Choroid plexus epithelial cell (primary cell): ENCODE measurements around the gene DDX24.

ENCODE experiments used
- DNase-seq: peaks from one replicate; pipeline ENCODE4 v3.0.0-alpha.2; 2010; ENCODE audit warnings: low read depth
- H3K4me3 ChIP-seq: 2 replicates; pipeline ENCODE4 v1.5.1; 2011; ENCODE audit warnings: low read depth, mild to moderate bottlenecking, control low read depth, low read length, moderate library complexity
- TF ChIP-seq, protein P1 (sequence below): conservative IDR thresholded peaks from 2 replicates; pipeline ENCODE4 v1.5.1; 2011; ENCODE audit warnings: low read depth, mild to moderate bottlenecking, control low read depth, inconsistent platforms, low read length, moderate library complexity

Gene DDX24

DNA sequence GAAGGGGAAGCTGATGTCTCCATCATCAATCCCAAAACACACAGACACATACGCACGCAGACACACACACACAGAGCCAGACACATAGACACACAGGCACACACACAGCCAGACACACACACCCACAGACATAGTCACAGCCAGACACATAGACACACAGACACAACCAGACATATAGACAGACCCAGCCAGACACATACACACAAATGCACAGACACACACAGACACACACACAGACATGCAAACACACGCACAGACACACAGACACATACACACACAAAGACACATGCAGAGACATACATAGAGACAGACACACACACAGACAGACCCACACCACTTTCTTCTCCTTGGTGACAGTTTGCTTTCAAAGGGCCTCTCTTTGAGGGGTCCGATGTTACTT lies 77.6 kb downstream of the DDX24 start:
- TF ChIP-seq, protein P1, sequence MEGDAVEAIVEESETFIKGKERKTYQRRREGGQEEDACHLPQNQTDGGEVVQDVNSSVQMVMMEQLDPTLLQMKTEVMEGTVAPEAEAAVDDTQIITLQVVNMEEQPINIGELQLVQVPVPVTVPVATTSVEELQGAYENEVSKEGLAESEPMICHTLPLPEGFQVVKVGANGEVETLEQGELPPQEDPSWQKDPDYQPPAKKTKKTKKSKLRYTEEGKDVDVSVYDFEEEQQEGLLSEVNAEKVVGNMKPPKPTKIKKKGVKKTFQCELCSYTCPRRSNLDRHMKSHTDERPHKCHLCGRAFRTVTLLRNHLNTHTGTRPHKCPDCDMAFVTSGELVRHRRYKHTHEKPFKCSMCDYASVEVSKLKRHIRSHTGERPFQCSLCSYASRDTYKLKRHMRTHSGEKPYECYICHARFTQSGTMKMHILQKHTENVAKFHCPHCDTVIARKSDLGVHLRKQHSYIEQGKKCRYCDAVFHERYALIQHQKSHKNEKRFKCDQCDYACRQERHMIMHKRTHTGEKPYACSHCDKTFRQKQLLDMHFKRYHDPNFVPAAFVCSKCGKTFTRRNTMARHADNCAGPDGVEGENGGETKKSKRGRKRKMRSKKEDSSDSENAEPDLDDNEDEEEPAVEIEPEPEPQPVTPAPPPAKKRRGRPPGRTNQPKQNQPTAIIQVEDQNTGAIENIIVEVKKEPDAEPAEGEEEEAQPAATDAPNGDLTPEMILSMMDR = no peak
- no peak overlapping the region for H3K4me3 ChIP-seq
- DNase-seq = no peak

DNA sequence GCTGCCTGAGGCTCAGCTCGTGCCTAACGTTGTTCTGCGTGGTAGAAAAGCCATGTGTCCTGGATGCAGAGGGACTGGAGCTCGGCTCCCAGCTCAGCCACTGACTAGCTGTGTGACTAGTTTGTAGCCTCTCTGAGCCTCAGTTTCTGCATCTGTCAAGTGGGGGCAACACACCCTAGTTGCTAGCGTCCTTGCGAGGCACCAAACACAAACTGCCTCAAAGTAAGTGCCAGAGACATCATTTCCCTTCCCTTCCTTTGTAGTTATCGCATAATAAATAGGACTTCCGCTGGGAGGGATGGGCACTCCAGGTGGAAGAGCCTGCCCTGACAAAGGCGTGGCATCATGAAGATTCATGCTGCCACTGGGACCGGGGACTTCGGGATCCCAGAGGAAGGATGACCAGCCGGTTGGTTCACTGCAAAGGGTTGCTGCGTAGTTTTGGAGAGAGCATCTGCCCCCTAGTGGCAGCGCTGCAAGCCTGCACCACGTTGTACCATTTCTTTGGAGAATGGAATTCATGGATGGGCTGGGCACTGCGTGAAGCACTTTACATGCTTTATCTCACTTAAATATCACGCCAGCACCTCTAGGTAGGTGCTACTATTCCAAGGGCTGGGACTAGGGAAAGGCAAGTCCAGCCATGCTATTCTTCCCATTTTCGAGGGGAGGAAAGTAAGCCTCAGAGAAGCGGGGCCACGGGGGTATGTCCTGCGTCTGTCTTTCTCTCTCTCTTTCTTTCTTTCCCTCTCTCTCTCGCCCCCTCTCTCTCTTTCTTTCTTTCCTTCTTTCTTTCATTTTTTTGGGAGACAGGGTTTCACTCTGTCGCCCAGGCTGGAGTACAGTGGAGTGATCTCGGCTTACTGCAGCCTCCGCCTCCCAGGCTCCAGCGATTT lies 79.3 kb downstream of the DDX24 start:
- TF ChIP-seq, protein P1 = peak; percentile 97
- DNase-seq = peak; percentile 75
- H3K4me3 ChIP-seq = no peak overlapping the region

DNA sequence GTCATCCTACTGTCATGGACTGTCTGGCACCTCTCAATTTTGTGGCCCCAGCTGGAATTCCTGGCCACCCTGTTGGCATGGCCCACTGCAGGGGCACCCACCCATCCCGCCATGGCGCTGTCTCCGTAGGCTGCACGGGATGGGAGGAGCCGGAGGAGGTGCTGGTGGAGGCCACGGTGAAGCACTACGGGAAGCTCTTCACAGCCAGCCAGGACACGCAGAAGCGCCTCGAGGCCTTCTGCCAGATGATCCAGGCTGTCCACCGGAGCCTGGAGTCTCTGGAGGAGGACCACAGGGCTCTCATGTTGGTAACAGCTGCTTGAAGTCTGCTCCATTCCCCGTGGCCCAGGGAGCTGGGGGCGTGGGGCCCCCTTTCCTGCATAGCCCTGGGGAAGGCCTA lies 80.0 kb downstream of the DDX24 start:
- H3K4me3 ChIP-seq = no peak overlapping the region
- TF ChIP-seq, protein P1 = no peak
- no peak for DNase-seq

DNA sequence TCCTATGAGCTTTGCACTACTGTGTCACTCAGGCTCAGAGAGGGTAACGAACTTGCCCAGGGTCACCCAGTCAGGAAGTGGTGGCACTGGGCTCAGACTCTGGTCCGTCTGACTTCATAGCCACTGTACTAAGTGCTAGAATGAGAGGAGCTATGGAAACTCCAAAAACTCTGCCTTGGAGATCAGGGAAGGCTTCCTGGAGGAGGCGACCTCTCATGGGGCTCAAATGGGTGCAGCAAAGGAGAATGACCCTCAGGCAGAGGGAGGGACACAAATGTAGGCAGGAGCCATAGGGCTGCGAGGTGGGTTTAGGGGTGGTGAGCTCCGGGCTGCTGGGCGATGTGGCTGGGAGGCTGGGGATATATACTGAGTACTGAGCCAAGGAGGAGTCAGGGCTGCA lies 80.7 kb downstream of the DDX24 start:
- no peak overlapping the region for H3K4me3 ChIP-seq
- DNase-seq = no peak
- TF ChIP-seq, protein P1 = no peak

DNA sequence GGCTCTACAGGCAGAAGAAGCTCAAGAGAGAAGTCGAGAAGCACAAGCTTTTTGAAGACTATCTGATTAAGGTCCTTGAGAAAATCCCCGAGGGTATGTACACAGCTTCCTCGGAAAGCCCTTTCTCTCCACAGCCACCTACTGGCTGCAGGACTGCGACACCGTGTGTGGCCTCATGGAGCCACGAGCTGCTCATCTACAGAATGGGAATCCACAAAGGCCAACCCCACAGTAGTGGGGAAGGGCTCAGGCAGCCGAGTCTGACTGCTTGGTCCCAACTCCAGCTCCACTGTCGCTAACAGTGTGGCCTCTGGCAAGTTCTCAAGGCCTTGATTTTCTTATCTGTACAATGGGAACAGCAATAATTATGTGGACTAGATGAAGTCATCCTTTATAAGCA lies 81.4 kb downstream of the DDX24 start:
- DNase-seq = no peak
- H3K4me3 ChIP-seq = no peak overlapping the region
- TF ChIP-seq, protein P1 = no peak

DNA sequence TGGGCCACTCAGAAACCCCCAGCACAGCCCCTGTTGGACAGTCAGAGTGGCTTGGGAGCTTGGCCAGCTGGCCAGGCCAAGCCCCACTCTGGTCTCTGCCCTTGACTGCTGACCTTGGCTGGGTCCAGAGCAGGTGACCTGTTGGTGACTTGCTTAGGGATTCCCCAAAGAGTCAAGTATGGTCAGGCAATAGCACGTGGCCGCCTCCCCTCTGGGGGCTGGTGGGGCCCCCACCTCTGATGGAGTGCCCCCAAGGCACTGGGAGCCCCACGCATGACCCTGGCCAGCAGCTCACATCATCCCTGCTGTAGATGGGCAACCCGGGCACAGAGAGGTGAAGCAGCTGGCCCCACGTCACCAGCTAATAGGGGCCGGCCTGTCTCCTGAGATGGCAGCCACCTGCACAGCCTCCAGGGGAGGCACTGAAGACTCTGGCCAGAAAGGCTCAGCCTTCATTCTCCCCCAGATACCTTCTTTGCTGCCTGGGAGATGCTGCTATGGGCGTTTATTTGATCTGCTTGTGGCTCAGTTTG lies 82.1 kb downstream of the DDX24 start:
- DNase-seq = no peak
- H3K4me3 ChIP-seq = no peak overlapping the region
- TF ChIP-seq, protein P1 = no peak
